Ascending aorta (tissue), 2 donors: ENCODE data around the gene USP47. TPM values are rescaled to one million over a fixed set of nuclear protein-coding genes. Genes with fewer than 3 reads are reported as not detected.

Experiments
- DNase-seq, 2 donors: peaks; one replicate each; pipeline ENCODE4 v3.0.0-alpha.2; 2019; ENCODE audit warnings: low spot score in 2 of 2
- H3K27ac ChIP-seq, 2 donors: fragments of 200-600 bp; sonication (generic); one replicate each; pipeline ENCODE4 v1.5.1; 2016 to 2017; ENCODE audit warnings: mild to moderate bottlenecking in 1 of 2
- H3K27me3 ChIP-seq: fragments of 200-600 bp; sonication (generic); one replicate; pipeline ENCODE4 v1.5.1; 2017
- H3K36me3 ChIP-seq, 2 donors: fragments of 200-600 bp; sonication (generic); one replicate each; pipeline ENCODE4 v1.5.1; 2016
- H3K4me1 ChIP-seq, 2 donors: fragments of 200-600 bp; sonication (generic); one replicate each; pipeline ENCODE4 v1.5.1; 2016 to 2017; ENCODE audit warnings: mild to moderate bottlenecking in 1 of 2
- H3K4me3 ChIP-seq, 2 donors: fragments of 200-600 bp; sonication (generic); one replicate each; pipeline ENCODE4 v1.5.1; 2016 to 2017; ENCODE audit warnings: mild to moderate bottlenecking in 1 of 2
- H3K9me3 ChIP-seq, 2 donors: fragments of 200-600 bp; sonication (generic); one replicate each; pipeline ENCODE4 v1.5.1; 2016
- CTCF ChIP-seq, 3 experiments: fragments of 200-600 bp in 2 of 3; fragments of 450-650 bp in 1 of 3; sonication (generic) in 2 of 3; IDR thresholded peaks; one replicate each; pipeline ENCODE4 v1.5.1; 2016 to 2019; ENCODE audit warnings: antibody characterized with exemption in 3 of 3, mild to moderate bottlenecking in 1 of 3, moderate library complexity in 1 of 3
- intact Hi-C: fragments of 100-400 bp; cut with DNase I; formaldehyde crosslinking; loops from one replicate; pipeline ENCODE4 v1.15.1; 2023
- total RNA-seq: library from RNA; depleted of rRNA; stranded (reverse); fragments of >200 nt; gene quantifications from one replicate; pipeline ENCODE4 v1.1.0, GENCODE V29; 2016

Gene USP47
- total RNA-seq, 1 donor from 2014 or later: 18.2 TPM

DNA sequence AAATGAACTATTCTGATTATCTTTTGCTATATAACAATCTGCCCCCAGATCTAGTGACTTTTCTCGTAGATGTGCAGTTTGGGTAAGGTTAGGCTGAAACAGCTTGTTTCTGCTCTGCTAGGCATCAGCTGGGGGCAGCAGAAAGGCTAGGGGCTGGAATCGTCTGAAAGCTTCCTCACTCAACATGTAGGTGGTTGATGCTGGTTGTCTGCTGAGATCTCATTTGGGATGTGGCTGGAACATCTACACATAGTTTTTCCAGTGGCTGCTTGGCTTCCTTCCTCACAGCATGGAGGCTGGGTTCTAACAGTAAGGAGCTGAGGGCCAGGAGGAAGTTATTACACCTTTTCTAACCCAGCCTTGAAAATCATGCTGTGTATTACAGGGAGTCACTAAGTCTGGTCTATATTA, 30.2 kb downstream of the USP47 start:
- TF ChIP-seq CTCF (IDR thresholded peaks at IDR 0.05): no peak
- H3K4me1 ChIP-seq: peaks cover 0 to 21% of the 10 kb centered on the region in 2 donors
- H3K4me3 ChIP-seq: no peak overlapping the region
- no peak overlapping the region for H3K27ac ChIP-seq
- intact Hi-C loops: no loop called here
- no peaks in the 10 kb centered on the region for H3K36me3 ChIP-seq
- DNase-seq: no peak
- peaks cover 0 to 12% of the 10 kb centered on the region in 2 donors for H3K9me3 ChIP-seq
- H3K27me3 ChIP-seq: no peaks in the 10 kb centered on the region

DNA sequence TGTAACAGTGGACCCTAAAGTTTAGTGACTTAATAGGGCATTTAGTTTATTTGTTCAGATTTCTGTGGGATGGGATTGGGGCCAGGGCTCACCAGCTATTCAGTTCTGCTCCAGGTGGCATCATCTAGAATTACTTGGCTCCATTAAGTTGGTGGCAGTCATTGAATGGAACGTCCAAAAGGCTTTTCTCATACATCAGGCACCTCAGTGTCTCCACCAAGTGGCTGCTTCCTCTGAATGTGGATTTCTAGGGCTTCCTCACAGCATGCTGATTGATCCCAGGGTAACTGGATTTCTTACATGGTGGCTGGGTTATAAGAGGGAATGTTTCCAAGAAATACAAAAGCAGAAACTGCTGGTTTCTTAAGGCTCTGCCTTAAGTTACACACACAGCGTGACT, 34.7 kb downstream of the USP47 start:
- intact Hi-C loops: no loop called here
- Histone ChIP-seq H3K9me3 (no peaks in the 10 kb centered on the region), H3K4me1 (peaks cover 0 to 15% of the 10 kb centered on the region in 2 donors), H3K27me3 (no peaks in the 10 kb centered on the region), H3K4me3 (no peak overlapping the region), H3K27ac (no peak overlapping the region), H3K36me3 (peaks cover 0 to 1% of the 10 kb centered on the region in 2 donors)
- TF ChIP-seq CTCF (IDR thresholded peaks at IDR 0.05): no peak
- no peak for DNase-seq

- intact Hi-C loops: no loop called here
- no peaks in the 10 kb centered on the region for H3K9me3 ChIP-seq
- no peak overlapping the region for H3K27ac ChIP-seq
- no peak for TF ChIP-seq CTCF (IDR thresholded peaks at IDR 0.05)
- no peak overlapping the region for H3K4me3 ChIP-seq
- H3K36me3 ChIP-seq: peaks cover 8 to 18% of the 10 kb centered on the region in 2 donors
- no peaks in the 10 kb centered on the region for H3K27me3 ChIP-seq
- no peak for DNase-seq
- H3K4me1 ChIP-seq: peaks cover 0 to 2% of the 10 kb centered on the region in 2 donors
Measured at GRCh38 chr11:11880179-11880578, 38.4 kb downstream of the USP47 start.

DNA sequence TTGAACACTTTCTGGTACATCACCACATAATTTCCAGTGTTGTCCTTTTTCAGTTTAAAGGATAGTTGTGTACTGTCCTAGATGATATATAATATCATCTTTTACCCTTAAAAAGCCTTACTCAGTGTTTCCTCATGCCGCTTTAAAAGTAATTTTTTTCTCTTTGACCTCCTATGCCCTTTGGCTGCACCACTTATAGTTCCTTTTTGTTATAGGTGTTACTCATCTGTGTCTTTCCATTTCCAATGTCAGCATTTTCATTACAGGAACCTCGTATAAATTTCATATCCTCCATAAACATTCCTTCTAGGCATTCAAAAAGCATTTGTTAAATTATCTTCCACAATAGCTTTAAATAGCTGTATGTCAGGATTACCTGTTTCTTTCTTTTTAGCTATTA, 40.8 kb downstream of the USP47 start:
- TF ChIP-seq CTCF (IDR thresholded peaks at IDR 0.05): no peak
- H3K9me3 ChIP-seq: no peaks in the 10 kb centered on the region
- no peaks in the 10 kb centered on the region for H3K27me3 ChIP-seq
- H3K27ac ChIP-seq: no peak overlapping the region
- intact Hi-C loops: no loop called here
- DNase-seq: no peak
- H3K36me3 ChIP-seq: peaks cover 24 to 40% of the 10 kb centered on the region in 2 donors
- H3K4me3 ChIP-seq: no peak overlapping the region
- peaks cover 0 to 2% of the 10 kb centered on the region in 2 donors for H3K4me1 ChIP-seq

- intact Hi-C loops: no loop called here
- Histone ChIP-seq H3K4me1 (peaks cover 0 to 2% of the 10 kb centered on the region in 2 donors), H3K27me3 (no peaks in the 10 kb centered on the region), H3K27ac (no peak overlapping the region), H3K36me3 (peaks cover 24 to 42% of the 10 kb centered on the region in 2 donors), H3K4me3 (no peak overlapping the region), H3K9me3 (no peaks in the 10 kb centered on the region)
- DNase-seq: no peak
- no peak for TF ChIP-seq CTCF (IDR thresholded peaks at IDR 0.05)
Measured at GRCh38 chr11:11884351-11884750, 42.6 kb downstream of the USP47 start.
